GM18867 (cell line): ENCODE measurements around the gene GPR157.
"Not testable (repeated sequence)": the region's sequence is repeated elsewhere in the genome, so short reads cannot be mapped to it uniquely, and the experiment has no call there.

Source experiments
- ATAC-seq: cut with Tn5 transposase; IDR thresholded peaks from one replicate; pipeline ENCODE4 v1.9.1; 2021; ENCODE audit warnings: mild to moderate bottlenecking, moderate library complexity; ENCODE audit not compliant: unreplicated experiment

GPR157 gene

DNA sequence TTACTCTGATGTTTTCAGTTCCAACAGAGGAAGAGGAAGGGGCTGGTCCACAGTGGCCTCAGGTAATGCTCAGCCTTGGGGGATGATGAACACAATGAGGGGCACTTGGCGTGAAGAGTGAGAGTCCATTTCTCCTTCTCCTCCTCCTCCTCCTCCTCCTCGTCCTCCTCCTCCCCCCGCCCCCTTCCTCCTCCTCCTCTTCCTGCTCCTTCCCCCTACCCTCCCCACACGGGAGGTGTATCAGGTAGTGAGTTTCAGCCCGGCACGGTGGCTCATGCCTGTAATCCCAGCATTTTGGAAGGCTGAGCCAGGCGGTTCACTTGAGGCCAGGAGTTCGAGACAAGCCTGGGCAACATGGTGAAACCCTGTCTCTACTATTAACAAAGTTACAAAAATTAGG, 17.3 kb upstream of the GPR157 start:
- ATAC-seq = no peak

DNA sequence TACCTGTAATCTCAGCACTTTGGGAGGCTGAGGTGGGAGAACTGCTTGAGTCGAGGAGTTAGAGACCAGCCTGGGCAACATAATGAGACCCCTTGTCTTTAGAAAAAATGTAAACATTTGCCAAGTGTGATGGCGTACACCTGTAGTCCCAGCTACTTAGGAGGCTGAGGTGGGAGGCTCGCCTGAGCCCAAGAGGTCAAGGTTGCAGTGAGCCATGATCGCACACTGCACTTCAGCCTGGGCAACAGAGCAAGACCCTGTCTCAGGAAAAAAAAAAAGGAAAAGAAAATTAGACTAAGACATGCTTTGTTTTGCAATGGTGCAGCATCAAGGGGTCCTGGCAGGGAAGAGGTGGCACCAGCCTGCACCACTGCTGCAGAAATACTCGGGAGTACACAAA, 16.8 kb upstream of the GPR157 start:
- no peak for ATAC-seq

DNA sequence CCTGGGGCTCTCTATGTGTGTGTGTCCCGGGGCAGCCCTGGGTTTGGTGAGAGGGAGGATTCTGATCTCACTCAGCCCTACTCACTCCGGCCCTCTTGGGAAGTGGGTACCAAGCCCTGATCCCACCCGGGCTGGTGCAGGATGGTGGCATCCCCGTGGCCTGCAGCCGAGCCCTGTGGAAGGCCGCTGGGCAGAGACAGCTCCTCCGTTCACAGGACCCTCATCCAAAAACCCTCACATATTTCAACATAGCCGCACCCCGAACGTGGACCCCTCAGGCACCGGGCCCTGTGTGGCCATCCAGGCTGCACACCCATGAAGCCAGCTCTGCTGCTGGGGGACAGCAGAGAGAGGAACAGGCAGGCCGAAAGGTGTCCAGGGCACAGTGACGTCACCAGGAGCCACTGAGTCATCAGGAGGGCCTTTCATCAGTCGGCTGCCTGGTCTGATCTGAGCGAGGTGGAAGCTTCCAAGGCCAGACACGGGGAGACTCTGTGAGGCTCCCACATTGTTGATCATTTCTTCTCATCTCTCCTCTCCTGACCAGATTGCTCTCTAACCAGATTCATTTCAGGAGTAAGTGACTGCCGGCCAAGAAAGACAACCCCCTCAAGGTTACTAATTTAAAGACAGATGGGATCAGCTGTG, 16.2 kb upstream of the GPR157 start:
- ATAC-seq = no peak

DNA sequence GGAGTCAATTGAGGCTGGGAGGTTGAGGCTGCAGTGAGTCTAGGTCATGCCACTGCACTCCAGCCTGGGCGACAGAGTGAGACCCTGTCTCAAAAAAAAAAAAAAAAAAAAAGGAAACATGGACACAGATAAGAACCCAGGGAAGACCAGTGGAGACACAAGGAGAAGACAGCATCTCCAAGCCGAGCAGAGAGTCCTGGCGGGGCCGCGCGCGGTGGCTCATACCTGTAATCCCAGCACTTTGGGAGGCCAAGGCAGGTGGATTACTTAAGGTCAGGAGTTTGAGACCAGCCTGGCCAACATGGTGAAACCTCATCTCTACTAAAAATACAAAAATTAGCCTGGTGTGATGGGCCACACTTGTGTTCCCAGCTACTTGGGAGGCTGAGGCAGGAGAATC, 15.6 kb upstream of the GPR157 start:
- not testable (repeated sequence) for ATAC-seq

DNA sequence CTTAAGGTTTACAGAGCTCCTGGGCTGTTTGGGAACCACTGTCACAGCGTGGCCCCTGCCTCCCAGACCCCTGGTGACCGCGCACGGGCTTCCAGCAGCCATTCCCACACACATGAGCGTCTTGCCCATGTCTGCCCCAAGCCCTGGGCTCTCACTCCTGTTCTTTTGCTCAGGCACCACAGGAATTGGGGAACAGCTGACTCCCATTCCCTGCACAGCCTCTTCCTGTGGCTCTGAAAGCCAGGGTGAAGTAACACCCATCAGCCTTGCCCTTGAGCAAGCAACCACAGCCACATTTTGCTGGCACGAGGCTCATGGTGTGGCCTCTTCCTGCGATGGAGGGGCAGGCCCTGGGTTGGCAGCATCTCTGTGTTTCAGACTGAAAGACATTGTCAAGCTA, 14.3 kb upstream of the GPR157 start:
- ATAC-seq = no peak

DNA sequence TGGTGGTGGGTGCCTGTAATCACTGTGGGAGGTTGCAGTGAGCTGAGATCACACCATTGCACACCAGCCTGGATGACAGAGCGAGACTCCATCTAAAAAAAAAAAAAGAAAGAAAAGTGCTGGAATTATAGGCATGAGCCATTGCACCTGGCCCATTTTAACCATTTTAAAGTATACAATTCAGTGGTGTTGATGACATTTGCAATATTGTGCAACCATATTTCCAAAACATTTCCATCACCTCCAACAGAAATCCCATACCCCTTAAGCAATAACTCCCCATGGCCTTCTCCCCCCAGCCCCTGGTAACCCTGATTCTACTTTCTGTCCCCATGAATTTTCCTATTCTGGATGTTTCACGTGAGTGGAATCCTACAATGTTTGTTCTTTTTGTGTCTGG, 11.0 kb upstream of the GPR157 start:
- ATAC-seq = no peak

DNA sequence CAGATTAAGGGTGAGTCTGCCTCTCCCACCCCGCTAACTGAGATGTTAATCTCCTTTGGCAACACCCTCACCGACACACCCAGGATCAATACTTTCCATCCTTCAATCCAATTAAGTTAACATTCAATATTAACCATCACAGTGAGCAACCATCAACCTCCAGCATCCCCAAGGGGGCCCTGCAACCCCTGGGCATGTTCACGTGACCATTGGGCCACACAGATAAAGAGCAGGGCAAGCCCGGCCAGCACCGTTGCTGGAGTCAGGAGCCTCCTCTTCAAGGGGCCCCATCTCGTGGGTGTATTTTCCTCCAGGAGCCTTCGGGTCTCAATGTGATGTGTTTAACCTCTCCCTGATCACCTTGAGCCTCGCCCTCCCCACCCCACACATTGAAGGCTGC, 8.0 kb upstream of the GPR157 start:
- no peak for ATAC-seq

DNA sequence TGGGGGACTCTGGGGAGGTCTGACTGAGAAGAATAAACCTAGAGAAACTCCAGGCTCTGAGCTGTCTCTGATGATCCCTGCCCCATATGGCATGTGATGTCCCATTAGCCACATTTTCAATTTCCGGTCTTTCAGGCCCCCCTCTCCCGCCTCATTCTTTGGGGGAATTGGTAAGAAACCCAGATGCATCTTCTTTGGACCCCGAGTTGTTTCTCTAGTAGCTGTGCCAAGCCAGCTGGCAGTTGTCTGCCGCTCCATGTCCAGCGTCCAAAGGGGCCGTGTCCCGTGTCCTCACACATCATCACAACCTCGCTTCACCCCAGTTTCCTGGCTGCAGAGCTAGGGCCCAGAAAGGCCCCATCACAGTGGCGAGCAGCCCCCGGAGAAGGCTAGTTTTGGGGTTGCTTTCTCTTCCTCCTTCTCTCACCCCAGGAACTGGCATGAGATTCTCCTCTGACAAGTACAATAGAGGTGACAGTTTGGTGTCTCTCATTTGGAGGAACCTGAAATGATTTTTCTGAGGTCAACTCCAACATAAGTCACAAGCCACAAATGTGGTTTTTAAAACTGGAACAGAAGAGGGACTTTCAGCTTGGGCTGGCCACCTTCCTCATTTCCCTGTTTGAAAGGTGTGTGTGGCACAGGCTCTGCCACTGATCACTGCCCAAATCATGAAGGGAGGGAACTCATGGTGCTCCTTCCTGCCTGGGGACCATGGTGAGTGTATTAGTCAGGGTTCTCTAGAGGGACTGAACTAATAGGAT, 6.4 kb upstream of the GPR157 start:
- no peak for ATAC-seq

DNA sequence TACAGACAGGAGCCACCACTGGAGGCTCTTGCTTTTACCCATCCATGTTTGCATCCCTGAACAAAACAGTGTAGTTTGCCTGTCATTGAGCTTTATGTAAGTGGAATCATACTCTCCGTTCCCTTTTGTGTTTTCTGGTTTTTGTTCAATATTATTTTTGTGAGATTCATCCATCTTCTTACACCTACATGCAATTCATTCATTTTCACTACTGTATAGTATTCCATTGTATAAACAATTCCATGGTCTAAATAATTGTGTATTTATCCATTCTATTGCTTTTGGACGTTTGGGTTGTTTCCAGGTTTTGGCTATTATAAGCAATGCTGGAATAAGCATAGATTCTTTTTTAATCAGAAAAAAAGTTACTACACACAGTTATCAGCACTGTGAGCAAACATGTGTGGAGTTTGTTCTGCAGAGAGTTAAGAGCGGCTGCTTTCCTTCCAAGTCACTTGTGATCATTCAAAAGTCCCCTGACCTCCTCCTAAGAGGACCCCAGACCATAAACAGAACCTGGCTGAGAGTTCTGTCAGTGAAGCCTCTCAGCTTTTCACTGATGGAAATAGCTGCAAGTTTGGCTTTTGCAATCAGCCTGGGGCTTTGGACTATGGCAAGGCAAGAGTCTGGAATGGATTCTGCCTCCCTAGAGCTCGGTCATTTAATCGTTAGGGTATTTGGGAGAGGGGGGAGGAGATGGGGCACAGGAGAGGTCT, 5.1 kb upstream of the GPR157 start:
- no peak for ATAC-seq

DNA sequence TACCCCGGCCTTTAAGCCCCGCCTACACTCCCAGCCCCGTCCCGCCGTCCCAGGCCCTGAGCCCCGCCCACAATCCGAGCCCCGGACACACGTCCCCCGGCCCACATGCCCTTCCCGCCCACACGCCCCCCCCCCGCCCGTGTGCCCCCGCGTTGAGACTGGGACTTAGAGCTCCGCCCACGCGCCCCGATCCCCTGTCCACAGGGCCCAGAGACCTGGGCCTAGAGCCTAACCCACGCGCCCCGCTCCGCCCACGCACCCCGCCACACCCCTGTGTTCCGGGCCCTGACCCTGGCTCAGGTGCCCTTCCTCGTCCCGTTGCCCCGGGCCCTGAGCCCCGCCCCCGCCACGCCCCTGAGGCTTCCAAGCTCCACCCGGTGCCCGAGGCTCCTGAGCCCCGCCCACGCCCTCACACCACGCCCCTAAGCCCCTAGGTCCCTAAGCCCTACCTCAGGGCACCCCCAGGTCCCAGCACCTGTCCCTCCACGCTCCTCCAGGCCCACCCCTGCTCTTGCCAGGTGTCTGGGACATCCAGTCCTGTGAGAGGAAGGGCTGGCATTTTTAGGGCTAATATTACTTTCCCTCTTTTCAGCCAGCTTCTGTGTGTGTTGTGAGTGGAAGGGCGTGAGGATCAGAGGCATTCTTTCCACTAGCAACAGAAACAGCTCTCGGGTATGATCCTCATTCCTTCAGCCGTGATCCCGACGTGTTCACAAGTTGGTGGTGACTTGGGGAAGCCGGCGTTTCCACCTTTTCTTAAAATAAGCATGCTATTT, 552 bp upstream of the GPR157 start:
- peak; percentile 74 for ATAC-seq

DNA sequence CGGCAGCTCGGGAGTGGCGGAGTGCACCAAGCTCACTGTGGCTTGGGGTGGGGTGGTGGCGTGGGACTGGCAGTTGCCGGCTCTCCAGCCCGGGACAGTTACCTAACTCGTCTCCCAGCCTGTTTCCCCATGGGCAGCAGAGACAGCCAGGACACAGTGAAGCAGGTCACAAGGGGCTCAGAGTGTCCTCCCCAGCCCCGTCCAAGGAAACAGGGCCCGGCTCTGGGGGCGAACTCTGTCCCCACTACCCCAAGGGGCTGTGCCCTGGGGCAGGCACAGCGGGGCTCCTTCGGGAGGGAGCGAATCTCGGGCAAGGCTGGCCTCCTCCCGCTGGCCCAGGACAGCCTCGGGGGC, 759 bp downstream of the GPR157 start:
- ATAC-seq = no peak

DNA sequence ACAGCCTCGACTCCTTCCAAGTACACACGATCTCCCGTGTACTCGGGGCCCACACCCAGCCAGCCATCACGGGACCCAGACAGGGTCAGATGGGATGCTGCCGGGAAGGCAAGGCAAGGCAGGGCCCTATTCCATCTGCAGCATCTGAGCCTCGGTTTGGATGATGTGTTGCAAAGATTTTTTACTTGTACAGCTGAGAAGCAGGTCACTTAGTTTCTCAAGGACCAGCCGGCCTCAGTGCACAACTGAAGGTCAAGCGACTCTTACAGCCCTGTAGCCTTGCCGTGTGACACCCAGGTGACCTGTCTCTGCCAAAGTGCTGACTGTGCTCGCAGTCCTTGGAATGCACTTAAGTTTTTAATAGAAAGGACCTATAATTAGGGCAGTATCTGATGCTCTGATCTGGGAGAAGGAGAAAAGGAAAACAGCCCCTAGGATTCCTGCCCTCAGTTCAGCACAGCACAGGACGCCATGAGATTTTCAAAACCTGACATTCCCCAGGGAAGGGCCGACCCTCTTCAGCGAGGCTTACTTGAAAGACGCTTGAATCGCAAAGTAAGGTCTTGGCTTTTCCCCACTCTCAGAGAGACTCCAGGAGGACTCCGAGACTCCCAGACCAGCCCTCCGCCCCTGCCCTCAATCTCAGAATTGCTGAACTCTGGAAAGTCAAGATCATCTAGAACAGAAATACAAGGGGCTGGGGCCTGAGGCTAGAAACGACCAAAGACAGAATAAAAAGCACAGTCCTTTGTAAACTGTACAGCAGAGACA, 1.3 kb downstream of the GPR157 start:
- no peak for ATAC-seq

DNA sequence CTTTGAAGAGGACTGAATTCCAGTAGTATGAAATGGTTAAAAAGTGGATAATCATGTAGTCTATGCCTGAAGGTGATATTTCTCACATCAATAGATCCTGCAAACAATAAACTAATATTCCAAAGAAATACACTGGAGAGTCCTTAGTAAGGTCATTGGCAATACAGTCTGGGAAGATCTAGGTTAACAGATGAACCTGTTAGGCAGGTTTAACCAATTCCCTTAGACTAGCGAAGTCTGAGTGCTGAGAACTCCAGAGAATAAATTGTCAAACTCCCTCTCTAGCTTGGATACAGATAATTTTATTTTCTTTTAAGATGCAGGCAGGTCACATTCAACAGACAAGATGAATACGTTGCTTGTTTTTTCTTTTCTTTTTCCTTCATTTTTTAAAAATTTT, 2.4 kb downstream of the GPR157 start:
- no peak for ATAC-seq

DNA sequence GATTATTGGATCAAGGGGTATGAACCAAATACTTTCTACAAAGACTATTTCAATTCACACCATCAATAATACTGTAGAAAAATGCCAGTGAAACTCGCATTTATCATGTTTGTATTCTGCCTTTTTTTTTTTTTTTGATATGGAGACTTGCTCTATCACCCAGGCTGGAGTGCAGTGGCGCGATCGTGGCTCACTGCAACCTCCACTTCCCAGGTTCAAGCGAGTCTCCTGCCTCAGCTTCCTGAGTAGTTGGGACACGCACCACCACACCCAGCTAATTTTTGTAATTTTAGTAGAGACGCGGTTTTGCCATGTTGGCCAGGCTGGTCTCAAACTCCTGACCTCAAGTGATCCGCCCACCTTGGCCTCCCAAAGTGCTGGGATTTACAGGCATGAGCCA, 3.1 kb downstream of the GPR157 start:
- ATAC-seq = not testable (repeated sequence)

DNA sequence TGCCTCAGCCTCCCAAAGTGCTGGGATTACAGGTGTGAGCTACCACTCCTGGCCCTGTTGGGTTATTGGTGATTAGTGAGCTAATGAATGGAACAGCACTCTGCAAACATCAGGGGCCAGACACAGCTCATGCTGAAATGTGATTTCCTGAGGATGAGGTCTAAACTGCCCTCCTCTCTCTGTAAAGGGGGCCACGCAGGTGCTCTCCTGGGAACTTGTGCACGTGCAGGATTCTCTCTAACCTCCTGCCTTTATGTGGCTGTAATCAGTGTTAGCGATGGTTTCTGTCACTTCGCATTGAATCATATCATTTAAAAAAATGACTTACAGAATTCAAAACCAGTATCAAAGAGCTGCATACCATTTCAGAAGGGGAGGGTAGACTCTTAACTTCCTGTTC, 3.6 kb downstream of the GPR157 start:
- ATAC-seq = no peak

DNA sequence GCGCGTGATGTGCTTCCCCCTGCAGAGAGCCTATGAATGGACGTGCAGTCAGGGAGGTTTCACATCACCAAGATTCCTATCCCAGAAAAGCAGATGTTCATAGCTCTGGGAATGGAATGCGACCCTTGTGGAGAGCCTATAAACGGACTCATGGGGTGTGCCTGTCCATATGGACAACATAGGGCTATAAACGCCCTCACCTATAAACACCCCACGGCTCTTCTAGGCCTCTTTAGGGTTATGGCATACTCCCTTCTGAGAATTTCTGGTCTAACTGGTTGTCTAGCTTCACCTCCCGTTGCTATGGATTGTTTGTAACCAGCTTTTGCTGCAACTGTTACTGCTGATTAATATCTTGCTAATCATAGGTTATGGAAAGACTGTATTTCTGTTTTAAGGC, 4.5 kb downstream of the GPR157 start:
- ATAC-seq = not testable (repeated sequence)

DNA sequence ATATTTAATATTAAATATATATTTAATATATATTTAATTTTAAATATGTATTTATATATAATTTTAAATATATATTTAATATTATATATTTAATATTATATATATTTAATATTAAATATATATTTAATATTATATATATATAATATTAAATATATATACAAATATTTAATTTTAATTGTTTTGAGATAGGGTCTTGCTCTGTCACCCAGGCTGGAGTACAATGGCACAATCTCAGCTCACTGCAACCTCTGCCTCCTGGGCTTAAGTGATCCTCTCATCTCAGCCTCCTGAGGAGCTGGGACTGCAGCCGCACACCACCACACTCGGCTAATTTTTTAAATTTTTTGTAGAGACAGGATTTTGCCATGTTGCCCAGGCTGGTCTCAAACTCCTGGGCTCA, 5.2 kb downstream of the GPR157 start:
- ATAC-seq = not testable (repeated sequence)

DNA sequence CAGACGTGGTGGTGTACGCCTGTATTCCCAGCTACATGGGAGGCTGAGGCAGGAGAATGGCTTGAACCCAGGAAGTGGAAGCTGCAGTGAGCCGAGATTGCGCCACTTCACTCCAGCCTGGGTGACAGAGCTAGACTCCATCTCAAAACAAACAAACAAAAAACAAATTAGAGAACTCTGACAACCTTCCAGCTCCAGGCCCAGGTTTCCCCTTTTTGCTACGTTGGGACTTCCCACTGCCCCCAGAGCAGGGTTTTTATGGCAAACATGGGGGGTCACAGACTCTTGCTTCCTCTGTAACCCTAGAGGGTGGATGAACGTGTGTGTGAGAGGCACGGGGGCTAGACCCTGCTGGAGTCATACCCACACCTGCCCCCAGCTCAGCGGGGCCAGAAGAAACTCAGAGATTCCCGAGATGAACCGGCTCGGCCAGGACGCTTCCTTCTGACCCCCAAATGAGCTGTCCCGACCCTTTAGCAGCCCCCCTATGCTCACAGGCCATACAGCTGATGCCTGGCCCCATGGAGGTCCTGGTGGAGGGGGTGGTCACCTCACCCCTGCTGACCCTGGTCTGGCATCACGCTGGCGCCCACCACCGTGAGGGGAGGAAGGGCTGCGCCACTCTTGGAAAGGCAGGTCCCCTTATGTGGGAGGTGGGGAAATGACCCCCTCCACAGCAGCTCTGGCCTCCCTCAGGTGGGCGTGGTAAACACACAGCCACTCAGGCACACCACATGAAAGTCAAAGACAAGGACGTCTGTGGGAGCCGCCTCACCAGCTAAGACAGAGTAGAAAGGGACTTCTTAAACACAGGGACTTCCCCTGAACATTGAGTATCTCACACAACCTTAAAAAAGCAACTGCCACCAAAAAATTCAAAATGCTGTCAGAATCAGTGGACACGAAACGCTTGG, 7.1 kb downstream of the GPR157 start:
- ATAC-seq = peak; percentile 66

DNA sequence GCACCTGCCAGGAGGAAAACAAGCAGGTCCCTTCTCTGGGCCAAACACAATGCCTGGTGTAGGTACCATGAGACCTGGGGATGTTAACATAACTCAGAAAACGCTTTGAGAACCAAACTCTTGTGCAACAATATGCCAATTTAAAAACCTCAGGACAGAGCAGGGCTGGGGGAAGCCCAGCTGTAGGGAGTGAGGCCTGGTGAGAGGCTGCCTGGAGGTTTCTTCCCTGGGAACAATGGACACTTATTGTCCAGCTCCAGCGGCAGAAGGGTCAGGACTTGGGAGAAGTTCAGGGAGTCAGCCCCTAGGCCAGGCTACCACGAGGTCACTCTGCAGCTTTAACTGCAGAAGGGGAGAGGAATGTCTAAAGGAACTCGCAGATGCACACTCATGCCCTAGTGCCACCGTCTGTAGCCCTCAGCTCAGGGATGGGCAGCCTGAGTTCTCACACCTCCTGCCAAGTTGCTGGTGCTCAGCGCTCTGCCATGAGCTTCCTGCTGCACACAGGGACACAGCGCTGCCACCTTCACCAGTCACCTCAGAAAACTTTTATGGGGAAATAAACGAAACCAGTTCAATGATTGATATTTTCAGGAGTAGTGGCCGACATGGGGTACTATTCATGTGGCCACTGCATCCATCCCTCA, 8.5 kb downstream of the GPR157 start:
- no peak for ATAC-seq
